PC-3 (cell line): Measurements from ENCODE around the gene APOM. TPM values are rescaled to one million over a fixed set of nuclear protein-coding genes. Genes with fewer than 3 reads are reported as not detected.

ENCODE experiments used
- ATAC-seq: fragments of 200-7000 bp; cut with Tn5 transposase; 2 replicates; pipeline ENCODE4 v1.9.1; 2020; ENCODE audit warnings: mild to moderate bottlenecking, moderate library complexity
- BruUV-seq: library from RNA; stranded (reverse); fragments of 400-500 nt; replicated peaks from 2 replicates; lab custom pipeline; 2021; lab: Mats Ljungman, UMichigan
- CTCF ChIA-PET: fragments of 300-600 bp; sonication (Branson Sonifier 250); formaldehyde crosslinking; loops from one replicate; lab custom pipeline; 2022; ENCODE audit warnings: antibody characterized with exemption; lab: Charles Lee
- POLR2A ChIA-PET: fragments of 300-600 bp; sonication (Branson Sonifier 250); formaldehyde crosslinking; loops from one replicate; lab custom pipeline; 2022; ENCODE audit warnings: antibody characterized with exemption; ENCODE audit not compliant: unreplicated experiment; lab: Charles Lee
- DNase-seq: peaks from one replicate; pipeline ENCODE4 v3.0.0-alpha.2; 2015
- H2AFZ ChIP-seq: fragments of 300-600 bp; sonication (generic); 2 replicates; pipeline ENCODE4 v1.6.0; 2016; ENCODE audit warnings: antibody characterized with exemption, low read length
- H3F3A ChIP-seq: fragments of 300-600 bp; sonication (generic); one replicate; pipeline ENCODE4 v1.6.0; 2017; ENCODE audit warnings: antibody characterized with exemption, low read length, control low read depth, mild to moderate bottlenecking; ENCODE audit not compliant: unreplicated experiment
- H3K27ac ChIP-seq: fragments of 300-600 bp; sonication (generic); 2 replicates; pipeline ENCODE4 v1.5.1; 2016; ENCODE audit warnings: mild to moderate bottlenecking, low read length
- H3K27me3 ChIP-seq: fragments of 300-600 bp; sonication (generic); 2 replicates; pipeline ENCODE4 v1.6.1; 2016; ENCODE audit warnings: low read length, mixed read lengths
- H3K36me3 ChIP-seq: fragments of 300-600 bp; sonication (generic); 2 replicates; pipeline ENCODE4 v1.6.1; 2016; ENCODE audit warnings: low read depth, mixed run types, low read length, mixed read lengths
- H3K4me1 ChIP-seq: fragments of 300-600 bp; sonication (generic); 2 replicates; pipeline ENCODE4 v1.5.1; 2016; ENCODE audit warnings: low read length; ENCODE audit not compliant: insufficient read depth
- H3K4me2 ChIP-seq: fragments of 300-600 bp; sonication (generic); 2 replicates; pipeline ENCODE4 v1.6.0; 2016; ENCODE audit warnings: low read length
- H3K4me3 ChIP-seq: fragments of 300-600 bp; sonication (generic); 2 replicates; pipeline ENCODE4 v1.5.1; 2016; ENCODE audit warnings: mild to moderate bottlenecking, low read length, mixed read lengths
- H3K79me2 ChIP-seq: fragments of 300-600 bp; sonication (generic); 2 replicates; pipeline ENCODE4 v1.6.1; 2017; ENCODE audit warnings: low read length, mixed read lengths
- H3K9ac ChIP-seq: fragments of 300-600 bp; sonication (generic); 2 replicates; pipeline ENCODE4 v1.6.0; 2016; ENCODE audit warnings: mild to moderate bottlenecking, low read length
- H3K9me2 ChIP-seq: fragments of 300-600 bp; sonication (generic); replicated peaks from 2 replicates; pipeline ENCODE4 v1.6.1; 2016; ENCODE audit warnings: mixed run types, low read length, mixed read lengths
- H3K9me3 ChIP-seq: fragments of 300-600 bp; sonication (generic); 2 replicates; pipeline ENCODE4 v1.6.1; 2016; ENCODE audit warnings: low read length, mixed read lengths
- H4K20me1 ChIP-seq: fragments of 300-600 bp; sonication (generic); 2 replicates; pipeline ENCODE4 v1.6.1; 2016; ENCODE audit warnings: low read length, mixed read lengths
- EZH2 ChIP-seq: fragments of 300-600 bp; sonication (generic); IDR thresholded peaks from one replicate; pipeline ENCODE4 v1.6.1; 2017; ENCODE audit warnings: antibody characterized with exemption, mild to moderate bottlenecking, low read length; ENCODE audit not compliant: unreplicated experiment
- EZH2phosphoT487 ChIP-seq: fragments of 300-600 bp; sonication (generic); IDR thresholded peaks from 2 replicates; pipeline ENCODE4 v1.6.1; 2018; ENCODE audit warnings: mild to moderate bottlenecking, antibody characterized with exemption, low read length, borderline replicate concordance
- intact Hi-C: fragments of 100-400 bp; cut with micrococcal nuclease; formaldehyde crosslinking; loops from 2 replicates; pipeline ENCODE4 v1.9.0; 2023
- total RNA-seq: library from RNA; depleted of rRNA; stranded (reverse); fragments of >200 nt; gene quantifications from 2 replicates; pipeline ENCODE4 v1.2.3, GENCODE V29; 2014
- TF ChIP-seq, protein P1 (sequence below): fragments of 300-600 bp; sonication (generic); conservative IDR thresholded peaks from 2 replicates; pipeline ENCODE4 v1.5.1; 2017; ENCODE audit warnings: antibody characterized with exemption, low read depth, mild to moderate bottlenecking, low read length

Gene APOM
- total RNA-seq, 1 experiment from 2014 or later, result 2.2 TPM

DNA sequence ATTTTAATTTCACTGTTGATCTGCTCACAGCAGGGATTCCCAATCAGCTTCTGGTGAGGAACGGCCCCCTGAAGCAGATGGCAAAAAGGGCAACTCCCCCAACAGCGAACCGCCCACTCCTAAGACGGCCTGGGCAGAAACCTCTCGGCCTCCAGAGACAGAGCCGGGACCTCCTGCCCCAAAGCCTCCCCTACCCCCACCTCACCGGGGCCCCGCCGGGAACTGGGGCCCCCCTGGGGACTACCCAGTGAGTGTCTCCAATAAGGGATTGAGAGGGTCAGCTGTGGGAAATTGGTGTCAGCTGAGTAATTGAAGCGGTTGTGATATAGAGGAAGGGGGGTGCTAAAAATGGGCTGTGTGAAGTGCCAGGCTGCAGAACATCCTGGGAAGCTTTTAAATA lies 28.7 kb upstream of the APOM start:
- Histone ChIP-seq H3K9ac (no peak overlapping the region), H3K36me3 (peaks cover 83% of the 10 kb centered on the region), H3K4me3 (no peak overlapping the region), H3K9me2 (no peaks in the 10 kb centered on the region), H3F3A (no peaks in the 10 kb centered on the region), H4K20me1 (peaks cover 20% of the 10 kb centered on the region), H3K27ac (no peak overlapping the region), H3K9me3 (no peaks in the 10 kb centered on the region), H3K79me2 (peaks cover 38% of the 10 kb centered on the region), H2AFZ (no peak overlapping the region), H3K27me3 (no peaks in the 10 kb centered on the region), H3K4me1 (peaks cover 11% of the 10 kb centered on the region), H3K4me2 (no peak overlapping the region)
- BruUV-seq, result no TSS peak
- ATAC-seq, result no peak
- TF ChIP-seq EZH2phosphoT487, result no peak
- TF ChIP-seq EZH2, result no peak
- TF ChIP-seq, protein P1, sequence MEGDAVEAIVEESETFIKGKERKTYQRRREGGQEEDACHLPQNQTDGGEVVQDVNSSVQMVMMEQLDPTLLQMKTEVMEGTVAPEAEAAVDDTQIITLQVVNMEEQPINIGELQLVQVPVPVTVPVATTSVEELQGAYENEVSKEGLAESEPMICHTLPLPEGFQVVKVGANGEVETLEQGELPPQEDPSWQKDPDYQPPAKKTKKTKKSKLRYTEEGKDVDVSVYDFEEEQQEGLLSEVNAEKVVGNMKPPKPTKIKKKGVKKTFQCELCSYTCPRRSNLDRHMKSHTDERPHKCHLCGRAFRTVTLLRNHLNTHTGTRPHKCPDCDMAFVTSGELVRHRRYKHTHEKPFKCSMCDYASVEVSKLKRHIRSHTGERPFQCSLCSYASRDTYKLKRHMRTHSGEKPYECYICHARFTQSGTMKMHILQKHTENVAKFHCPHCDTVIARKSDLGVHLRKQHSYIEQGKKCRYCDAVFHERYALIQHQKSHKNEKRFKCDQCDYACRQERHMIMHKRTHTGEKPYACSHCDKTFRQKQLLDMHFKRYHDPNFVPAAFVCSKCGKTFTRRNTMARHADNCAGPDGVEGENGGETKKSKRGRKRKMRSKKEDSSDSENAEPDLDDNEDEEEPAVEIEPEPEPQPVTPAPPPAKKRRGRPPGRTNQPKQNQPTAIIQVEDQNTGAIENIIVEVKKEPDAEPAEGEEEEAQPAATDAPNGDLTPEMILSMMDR, result no peak
- no peak for DNase-seq
- ChIA-PET CTCF (no interaction called here), POLR2A (no interaction called here)
- intact Hi-C loops, result no loop called here

DNA sequence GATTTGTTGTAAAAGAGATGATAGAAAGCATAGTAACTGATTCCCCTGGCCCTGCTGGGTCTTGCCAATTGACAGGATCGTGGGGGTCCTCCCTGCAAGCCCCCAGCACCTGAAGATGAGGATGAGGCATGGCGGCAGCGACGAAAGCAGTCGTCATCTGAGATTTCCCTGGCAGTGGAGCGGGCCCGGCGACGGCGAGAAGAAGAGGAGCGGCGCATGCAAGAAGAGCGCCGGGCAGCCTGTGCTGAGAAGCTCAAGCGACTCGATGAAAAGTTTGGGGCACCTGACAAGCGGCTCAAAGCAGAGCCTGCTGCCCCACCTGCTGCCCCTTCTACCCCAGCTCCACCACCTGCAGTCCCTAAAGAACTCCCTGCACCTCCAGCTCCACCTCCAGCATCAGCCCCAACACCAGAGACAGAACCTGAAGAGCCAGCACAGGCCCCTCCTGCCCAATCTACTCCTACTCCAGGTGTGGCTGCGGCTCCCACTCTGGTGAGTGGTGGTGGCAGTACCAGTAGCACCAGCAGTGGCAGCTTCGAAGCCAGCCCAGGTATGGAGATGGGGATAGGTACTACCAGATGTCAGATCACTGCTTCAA lies 27.9 kb upstream of the APOM start:
- intact Hi-C loops, result no loop called here
- Histone ChIP-seq H3K79me2 (peaks cover 30% of the 10 kb centered on the region), H3K9me3 (no peaks in the 10 kb centered on the region), H3K4me2 (no peak overlapping the region), H3K9me2 (no peaks in the 10 kb centered on the region), H3K4me1 (peaks cover 3% of the 10 kb centered on the region), H3K9ac (no peak overlapping the region), H2AFZ (no peak overlapping the region), H3K27ac (no peak overlapping the region), H4K20me1 (peaks cover 14% of the 10 kb centered on the region), H3F3A (no peaks in the 10 kb centered on the region), H3K36me3 (peaks cover 91% of the 10 kb centered on the region), H3K27me3 (no peaks in the 10 kb centered on the region), H3K4me3 (no peak overlapping the region)
- DNase-seq, result no peak
- ATAC-seq, result no peak
- CTCF ChIA-PET, result no interaction called here
- no TSS peak for BruUV-seq
- TF ChIP-seq EZH2phosphoT487 (no peak), EZH2 (no peak)
- TF ChIP-seq, protein P1, result no peak
- POLR2A ChIA-PET, result no interaction called here

DNA sequence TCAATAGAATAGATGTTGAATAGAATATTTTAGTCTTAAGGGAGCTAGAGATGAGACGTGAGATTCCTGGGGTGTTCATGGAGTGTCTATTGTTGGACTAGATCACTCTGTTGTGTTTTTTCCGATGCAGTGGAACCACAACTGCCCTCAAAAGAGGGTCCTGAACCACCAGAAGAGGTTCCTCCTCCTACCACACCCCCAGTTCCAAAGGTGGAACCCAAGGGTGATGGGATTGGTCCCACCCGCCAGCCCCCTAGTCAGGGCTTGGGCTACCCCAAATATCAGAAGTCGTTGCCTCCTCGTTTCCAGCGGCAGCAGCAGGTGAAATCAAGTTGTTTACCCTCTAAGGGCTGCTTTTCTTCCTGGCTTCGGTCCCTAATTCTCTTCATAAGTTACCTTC lies 26.7 kb upstream of the APOM start:
- Histone ChIP-seq H3K9me3 (no peaks in the 10 kb centered on the region), H3K27ac (no peak overlapping the region), H3K4me3 (no peak overlapping the region), H3K4me2 (no peak overlapping the region), H2AFZ (no peak overlapping the region), H3K9ac (no peak overlapping the region), H3K79me2 (peaks cover 18% of the 10 kb centered on the region), H3K36me3 (peaks cover 92% of the 10 kb centered on the region), H3F3A (no peaks in the 10 kb centered on the region), H3K9me2 (no peaks in the 10 kb centered on the region), H3K27me3 (no peaks in the 10 kb centered on the region), H4K20me1 (peaks cover 6% of the 10 kb centered on the region), H3K4me1 (no peaks in the 10 kb centered on the region)
- BruUV-seq, result no TSS peak
- ChIA-PET CTCF (no interaction called here), POLR2A (no interaction called here)
- no peak for DNase-seq
- intact Hi-C loops, result no loop called here
- ATAC-seq, result no peak
- TF ChIP-seq EZH2 (no peak), EZH2phosphoT487 (no peak)
- TF ChIP-seq, protein P1, result no peak
